MCF 10A (cell line): ENCODE results near the gene USP48. TPM values are rescaled to one million over a fixed set of nuclear protein-coding genes. Genes with fewer than 3 reads are reported as not detected.

Source experiments
- BruUV-seq: library from RNA; stranded (reverse); fragments of 400-500 nt; replicated peaks from 2 replicates; lab custom pipeline; 2021; lab: Mats Ljungman, UMichigan
- CTCF ChIA-PET: fragments of 300-600 bp; sonication (Branson Sonifier 250); formaldehyde crosslinking; extraction: SDS; loops from one replicate; lab custom pipeline; 2021; ENCODE audit warnings: antibody characterized with exemption, inconsistent platforms; lab: Yijun Ruan, JAX
- POLR2A ChIA-PET: fragments of 300-600, 350-650 bp; sonication (Branson Sonifier 250); formaldehyde crosslinking; extraction: SDS; loops from one replicate; lab custom pipeline; 2020; ENCODE audit warnings: antibody characterized with exemption, inconsistent platforms; lab: Yijun Ruan, JAX
- DNase-seq: peaks from one replicate; pipeline ENCODE4 v3.0.0-alpha.2; 2018; ENCODE audit not compliant: unreplicated experiment
- H3K27ac Mint-ChIP-seq: one replicate; pipeline ENCODE4 v1.8.0; 2022; ENCODE audit warnings: mild to moderate bottlenecking, low read depth, mixed read lengths; ENCODE audit not compliant: unreplicated experiment
- H3K27me3 Mint-ChIP-seq: one replicate; pipeline ENCODE4 v1.8.0; 2022; ENCODE audit warnings: mixed read lengths; ENCODE audit not compliant: insufficient read depth, unreplicated experiment
- H3K36me3 Mint-ChIP-seq: one replicate; pipeline ENCODE4 v1.8.0; 2022; ENCODE audit warnings: mild to moderate bottlenecking, moderate library complexity, mixed read lengths; ENCODE audit not compliant: insufficient read depth, unreplicated experiment
- H3K4me1 Mint-ChIP-seq: one replicate; pipeline ENCODE4 v1.8.0; 2022; ENCODE audit warnings: mixed read lengths; ENCODE audit not compliant: insufficient read depth, unreplicated experiment
- H3K4me3 Mint-ChIP-seq: one replicate; pipeline ENCODE4 v1.8.0; 2022; ENCODE audit warnings: mild to moderate bottlenecking, moderate library complexity, mixed read lengths; ENCODE audit not compliant: unreplicated experiment
- H3K9me3 Mint-ChIP-seq: one replicate; pipeline ENCODE4 v1.8.0; 2022; ENCODE audit warnings: mixed read lengths; ENCODE audit not compliant: unreplicated experiment
- intact Hi-C: fragments of 100-400 bp; cut with micrococcal nuclease; formaldehyde crosslinking; loops from 2 replicates; pipeline ENCODE4 v1.14.1; 2022
- total RNA-seq: library from RNA; stranded (reverse); gene quantifications from 2 replicates; pipeline ENCODE4 v1.2.3, GENCODE V29; 2022
- TF ChIP-seq, protein P1 (sequence below): fragments of 200-600 bp; IDR thresholded peaks from one replicate; pipeline ENCODE4 v1.8.0; 2022; ENCODE audit warnings: antibody characterized with exemption, mild to moderate bottlenecking; ENCODE audit not compliant: unreplicated experiment

USP48 gene
- total RNA-seq, 1 experiment from 2014 or later: 64.8 TPM

DNA sequence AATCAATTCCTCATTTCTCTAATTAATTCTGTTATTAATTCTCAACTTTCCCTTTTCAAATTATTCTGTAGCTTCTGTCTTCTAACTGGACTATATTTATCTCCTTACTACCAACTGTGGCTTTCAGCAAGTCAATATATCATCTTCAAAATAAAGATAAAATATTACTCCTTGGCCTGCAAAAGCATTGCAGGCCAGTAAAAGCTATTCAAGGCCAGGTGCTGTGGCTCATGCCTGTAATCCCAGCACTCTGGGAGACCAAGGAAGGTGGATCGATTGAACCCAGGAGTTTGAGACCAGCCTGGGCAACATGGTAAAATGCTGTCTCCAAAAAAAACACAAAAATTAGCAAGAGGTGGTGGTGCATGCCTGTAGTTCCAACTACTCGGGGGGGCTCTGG lies 27.9 kb downstream of the USP48 start:
- POLR2A ChIA-PET: interaction anchor here (0.8 kb wide), 1 partner anchor 10 kb away, joined by 3 read pairs; no protein-coding TSS in a partner anchor
- intact Hi-C loops: no loop called here
- DNase-seq: no peak
- peaks cover 49% of the 10 kb centered on the region for H3K36me3 Mint-ChIP-seq
- BruUV-seq: no TSS peak
- H3K4me3 Mint-ChIP-seq: no peak overlapping the region
- H3K27ac Mint-ChIP-seq: peak overlapping the region; percentile 42
- H3K27me3 Mint-ChIP-seq: no peaks in the 10 kb centered on the region
- CTCF ChIA-PET: interaction anchor here (0.8 to 1.0 kb wide), 3 partner anchors 8 to 32 kb away, joined by 3 to 4 read pairs (median 3); no protein-coding TSS in a partner anchor
- peaks cover 4% of the 10 kb centered on the region for H3K4me1 Mint-ChIP-seq
- TF ChIP-seq, protein P1, sequence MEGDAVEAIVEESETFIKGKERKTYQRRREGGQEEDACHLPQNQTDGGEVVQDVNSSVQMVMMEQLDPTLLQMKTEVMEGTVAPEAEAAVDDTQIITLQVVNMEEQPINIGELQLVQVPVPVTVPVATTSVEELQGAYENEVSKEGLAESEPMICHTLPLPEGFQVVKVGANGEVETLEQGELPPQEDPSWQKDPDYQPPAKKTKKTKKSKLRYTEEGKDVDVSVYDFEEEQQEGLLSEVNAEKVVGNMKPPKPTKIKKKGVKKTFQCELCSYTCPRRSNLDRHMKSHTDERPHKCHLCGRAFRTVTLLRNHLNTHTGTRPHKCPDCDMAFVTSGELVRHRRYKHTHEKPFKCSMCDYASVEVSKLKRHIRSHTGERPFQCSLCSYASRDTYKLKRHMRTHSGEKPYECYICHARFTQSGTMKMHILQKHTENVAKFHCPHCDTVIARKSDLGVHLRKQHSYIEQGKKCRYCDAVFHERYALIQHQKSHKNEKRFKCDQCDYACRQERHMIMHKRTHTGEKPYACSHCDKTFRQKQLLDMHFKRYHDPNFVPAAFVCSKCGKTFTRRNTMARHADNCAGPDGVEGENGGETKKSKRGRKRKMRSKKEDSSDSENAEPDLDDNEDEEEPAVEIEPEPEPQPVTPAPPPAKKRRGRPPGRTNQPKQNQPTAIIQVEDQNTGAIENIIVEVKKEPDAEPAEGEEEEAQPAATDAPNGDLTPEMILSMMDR: no peak
- H3K9me3 Mint-ChIP-seq: no peaks in the 10 kb centered on the region

DNA sequence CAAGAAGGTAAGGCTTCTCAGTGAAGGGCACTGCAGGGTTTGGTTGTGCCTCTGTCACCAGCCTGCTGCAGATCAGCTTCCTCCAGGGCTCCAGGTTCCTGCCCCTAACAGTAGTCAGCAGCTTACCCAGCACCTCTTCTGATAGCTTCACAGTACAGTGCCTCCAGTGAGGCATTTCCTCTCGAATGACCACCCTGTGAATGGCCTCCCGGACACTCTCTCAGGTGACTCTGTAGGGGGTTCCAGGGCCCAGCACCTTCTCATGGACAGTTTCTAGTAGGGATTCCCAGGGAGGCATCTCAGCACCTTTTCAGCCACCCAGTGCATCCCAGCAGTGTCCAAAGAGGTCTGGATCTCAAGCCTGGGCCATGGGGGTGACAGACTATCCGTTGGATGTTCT lies 28.4 kb downstream of the USP48 start:
- no TSS peak for BruUV-seq
- POLR2A ChIA-PET: no interaction called here
- CTCF ChIA-PET: interaction anchor here (1.0 kb wide), 1 partner anchor 9 kb away, joined by 3 read pairs; no protein-coding TSS in a partner anchor
- H3K9me3 Mint-ChIP-seq: no peaks in the 10 kb centered on the region
- intact Hi-C loops: no loop called here
- no peaks in the 10 kb centered on the region for H3K27me3 Mint-ChIP-seq
- TF ChIP-seq, protein P1: no peak
- H3K27ac Mint-ChIP-seq: peak overlapping the region; percentile 42
- peaks cover 49% of the 10 kb centered on the region for H3K36me3 Mint-ChIP-seq
- H3K4me3 Mint-ChIP-seq: no peak overlapping the region
- peaks cover 9% of the 10 kb centered on the region for H3K4me1 Mint-ChIP-seq
- DNase-seq: no peak

DNA sequence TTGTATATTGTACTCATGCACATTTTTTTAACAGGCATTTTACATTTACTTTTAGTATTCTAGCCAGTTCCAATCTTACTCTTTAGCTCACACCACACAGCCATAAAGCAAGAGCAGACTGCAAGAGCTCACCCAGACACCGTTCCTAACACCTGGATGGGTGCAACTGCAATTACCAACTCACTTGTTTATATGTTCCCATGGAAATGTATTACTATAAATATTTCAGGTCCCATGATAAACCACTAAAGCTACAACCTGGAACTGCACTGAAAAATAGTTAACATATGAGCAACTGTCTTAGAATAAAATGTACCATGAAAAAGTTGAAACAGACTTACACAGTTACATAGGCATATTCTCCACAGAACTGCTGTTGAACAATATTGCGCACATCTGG lies 30.8 kb downstream of the USP48 start:
- Mint-ChIP-seq H3K36me3 (peaks cover 63% of the 10 kb centered on the region), H3K9me3 (no peaks in the 10 kb centered on the region), H3K4me3 (no peak overlapping the region), H3K4me1 (peaks cover 9% of the 10 kb centered on the region), H3K27me3 (no peaks in the 10 kb centered on the region), H3K27ac (no peak overlapping the region)
- CTCF ChIA-PET: interaction anchor here (0.9 to 1.2 kb wide), 2 partner anchors 30 to 211 kb away, joined by 3 read pairs; no protein-coding TSS in a partner anchor
- intact Hi-C loops: no loop called here
- no TSS peak for BruUV-seq
- TF ChIP-seq, protein P1: no peak
- no peak for DNase-seq
- POLR2A ChIA-PET: interaction anchor here (0.8 kb wide), 3 partner anchors 11 to 30 kb away, joined by 3 to 5 read pairs (median 4); partner anchors contain the start of gene USP48

DNA sequence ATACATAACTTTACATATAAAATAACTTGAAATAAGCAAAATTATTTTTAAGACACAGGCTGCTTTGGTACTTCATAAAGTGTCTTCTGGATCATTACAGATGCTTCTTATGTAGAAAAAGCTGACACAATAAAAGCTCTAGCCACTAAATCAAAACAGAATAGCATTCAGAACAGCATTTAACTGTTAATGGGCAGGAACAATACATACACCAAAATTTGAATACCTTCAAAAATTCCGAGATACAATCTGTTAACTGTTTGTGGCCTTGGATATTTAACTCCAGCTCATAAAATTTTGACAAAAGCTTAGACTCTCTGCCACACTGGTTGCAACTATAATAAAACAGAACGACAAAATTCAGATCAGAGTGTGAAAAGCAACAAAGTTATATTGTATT lies 31.7 kb downstream of the USP48 start:
- BruUV-seq: no TSS peak
- no peaks in the 10 kb centered on the region for H3K27me3 Mint-ChIP-seq
- TF ChIP-seq, protein P1: no peak
- no peak overlapping the region for H3K27ac Mint-ChIP-seq
- ChIA-PET POLR2A (no interaction called here), CTCF (interaction anchor here (1.2 kb wide), 1 partner anchor 31 kb away, joined by 3 read pairs; no protein-coding TSS in a partner anchor)
- H3K4me1 Mint-ChIP-seq: peaks cover 9% of the 10 kb centered on the region
- no peak overlapping the region for H3K4me3 Mint-ChIP-seq
- intact Hi-C loops: no loop called here
- H3K36me3 Mint-ChIP-seq: peaks cover 61% of the 10 kb centered on the region
- no peak for DNase-seq
- no peaks in the 10 kb centered on the region for H3K9me3 Mint-ChIP-seq
